PFSK-1 (cell line): Measurements from ENCODE around the gene BLZF1.

Experiments used
- POLR2AphosphoS5 ChIP-seq: IDR thresholded peaks from 2 replicates; pipeline ENCODE4 v1.6.1; 2012; ENCODE audit warnings: low read depth, mild to moderate bottlenecking, control low read depth, low read length, moderate library complexity
- REST ChIP-seq, 2 experiments: IDR thresholded peaks; 2 replicates each; pipeline versions ENCODE4 v1.6.1 to v1.8.0; 2011 to 2012; ENCODE audit warnings: low read depth in 2 of 2, low read length in 2 of 2, control low read depth in 1 of 2, inconsistent platforms in 1 of 2, mild to moderate bottlenecking in 1 of 2, moderate library complexity in 1 of 2; ENCODE audit not compliant: insufficient read depth in 1 of 2
- SIN3A ChIP-seq: IDR thresholded peaks from 2 replicates; pipeline ENCODE4 v1.6.1; 2012; ENCODE audit warnings: mild to moderate bottlenecking, low read length, moderate library complexity, borderline replicate concordance; ENCODE audit not compliant: insufficient read depth
- TAF1 ChIP-seq: IDR thresholded peaks from 2 replicates; pipeline ENCODE4 v1.6.1; 2012; ENCODE audit warnings: low read length, control low read depth, borderline replicate concordance; ENCODE audit not compliant: insufficient read depth

- TF ChIP-seq REST (IDR thresholded peaks at IDR 0.05; ENCODE audit: insufficient read depth in 1 of 2, low read depth in 2 of 2, low read length in 2 of 2) (no peak), POLR2AphosphoS5 (no peak), TAF1 (no peak), SIN3A (no peak)
These were observed 19.4 kb downstream of the BLZF1 start for GRCh38 chr1:169387399-169387798.
